GM12874 (cell line): ENCODE results near the gene NFATC2.

Source experiments
- TF ChIP-seq, protein P1 (sequence below): IDR thresholded peaks from 2 replicates; pipeline ENCODE4 v1.5.1; 2011; ENCODE audit warnings: low read depth, mild to moderate bottlenecking, control low read depth, low read length, moderate library complexity; ENCODE audit not compliant: insufficient read depth

NFATC2 gene

DNA sequence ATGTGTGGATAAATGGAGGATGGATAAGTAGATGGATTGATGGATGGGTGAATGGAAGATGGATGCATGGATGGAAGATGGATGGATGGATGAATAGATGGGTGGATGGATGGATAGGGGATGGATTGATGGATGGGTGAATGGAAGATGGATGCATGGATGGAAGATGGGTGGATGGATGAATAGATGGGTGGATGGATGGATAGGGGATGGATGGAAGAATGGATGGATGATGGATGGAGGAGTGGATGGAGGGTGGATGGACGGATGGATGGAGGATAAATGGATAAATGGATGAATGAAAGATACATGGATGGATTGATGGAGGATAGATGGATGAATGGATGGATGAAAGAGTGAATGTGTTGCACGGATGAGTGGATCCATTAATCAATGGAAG lies 3.0 kb upstream of the NFATC2 start:
- TF ChIP-seq, protein P1, sequence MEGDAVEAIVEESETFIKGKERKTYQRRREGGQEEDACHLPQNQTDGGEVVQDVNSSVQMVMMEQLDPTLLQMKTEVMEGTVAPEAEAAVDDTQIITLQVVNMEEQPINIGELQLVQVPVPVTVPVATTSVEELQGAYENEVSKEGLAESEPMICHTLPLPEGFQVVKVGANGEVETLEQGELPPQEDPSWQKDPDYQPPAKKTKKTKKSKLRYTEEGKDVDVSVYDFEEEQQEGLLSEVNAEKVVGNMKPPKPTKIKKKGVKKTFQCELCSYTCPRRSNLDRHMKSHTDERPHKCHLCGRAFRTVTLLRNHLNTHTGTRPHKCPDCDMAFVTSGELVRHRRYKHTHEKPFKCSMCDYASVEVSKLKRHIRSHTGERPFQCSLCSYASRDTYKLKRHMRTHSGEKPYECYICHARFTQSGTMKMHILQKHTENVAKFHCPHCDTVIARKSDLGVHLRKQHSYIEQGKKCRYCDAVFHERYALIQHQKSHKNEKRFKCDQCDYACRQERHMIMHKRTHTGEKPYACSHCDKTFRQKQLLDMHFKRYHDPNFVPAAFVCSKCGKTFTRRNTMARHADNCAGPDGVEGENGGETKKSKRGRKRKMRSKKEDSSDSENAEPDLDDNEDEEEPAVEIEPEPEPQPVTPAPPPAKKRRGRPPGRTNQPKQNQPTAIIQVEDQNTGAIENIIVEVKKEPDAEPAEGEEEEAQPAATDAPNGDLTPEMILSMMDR: no peak

DNA sequence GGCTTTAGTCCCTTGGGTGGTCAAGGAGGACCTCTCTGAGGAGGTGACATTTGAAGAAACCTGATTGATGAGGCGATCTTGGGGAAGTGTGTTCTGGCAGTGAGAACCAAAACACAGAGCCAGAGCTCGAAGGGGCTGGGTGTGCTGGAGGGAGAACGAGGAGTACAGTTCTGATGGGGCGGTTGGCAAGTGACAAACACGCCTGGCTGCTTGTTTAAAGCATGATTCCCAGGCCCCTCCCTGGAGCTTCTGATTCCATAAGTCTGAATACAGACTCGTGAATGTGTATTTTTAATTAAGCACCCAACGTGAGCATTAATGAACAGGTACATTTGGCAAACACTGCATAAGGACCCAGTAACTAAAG lies 886 bp upstream of the NFATC2 start:
- TF ChIP-seq, protein P1: no peak

DNA sequence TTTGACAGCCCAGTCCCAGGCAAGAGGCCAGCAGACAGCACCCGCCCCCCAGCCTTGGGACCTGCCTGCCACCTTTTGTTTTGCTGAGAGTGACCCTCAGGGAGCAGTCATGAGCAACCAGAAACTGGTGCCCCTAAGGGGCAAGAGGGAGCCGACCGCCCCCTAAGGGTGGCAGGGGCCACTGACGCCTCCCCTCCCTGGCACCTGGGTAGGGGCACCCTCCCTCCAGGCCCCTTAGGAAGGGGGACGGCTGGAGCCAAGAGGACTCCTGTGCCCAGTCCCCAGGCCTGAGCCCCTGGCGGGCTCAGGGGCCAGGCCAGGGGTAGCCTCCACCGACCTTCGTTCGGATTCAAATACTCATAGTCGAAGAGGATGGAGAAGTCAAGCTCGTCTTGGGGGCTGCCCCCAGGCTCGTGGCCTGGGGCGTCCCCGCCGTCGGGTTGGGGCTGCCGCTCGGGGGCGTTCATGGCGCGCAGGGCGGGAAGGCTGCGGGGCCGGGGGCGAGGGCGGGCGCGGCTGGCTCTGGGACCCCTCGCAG lies 417 bp downstream of the NFATC2 start:
- TF ChIP-seq, protein P1: peak; percentile 77

GRCh38 chr20:51541189-51542032 lies 1.1 kb downstream of the NFATC2 start:
- TF ChIP-seq, protein P1: no peak

DNA sequence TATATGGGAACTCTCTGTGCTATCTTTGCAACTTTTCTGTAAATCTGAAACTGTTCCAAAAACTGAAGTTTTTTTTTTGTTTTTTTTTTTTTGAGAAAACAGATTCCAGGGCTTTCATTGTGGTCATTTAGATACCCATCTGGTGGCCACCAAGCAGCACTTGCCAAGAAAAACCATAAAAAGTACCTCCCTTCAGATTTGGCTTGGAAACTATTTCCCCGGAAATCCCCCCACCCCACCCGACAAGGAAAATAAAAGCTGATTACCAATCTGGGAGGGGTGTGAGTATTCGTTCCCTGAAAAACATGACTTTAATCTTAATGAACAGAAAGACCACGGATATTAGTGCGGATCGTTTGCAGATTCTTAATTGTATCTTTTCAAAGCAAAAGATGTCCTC lies 1.9 kb downstream of the NFATC2 start:
- TF ChIP-seq, protein P1: no peak

GRCh38 chr20:51536116-51537069 lies 6.1 kb downstream of the NFATC2 start:
- TF ChIP-seq, protein P1: no peak

GRCh38 chr20:51535674-51536073 lies 6.8 kb downstream of the NFATC2 start:
- TF ChIP-seq, protein P1: no peak
